GM23338 (cell line): ENCODE data around the gene BPIFB1. TPM values are rescaled to one million over a fixed set of nuclear protein-coding genes. Genes with fewer than 3 reads are reported as not detected.

Experiments
- ATAC-seq: fragments of 200-7000 bp; cut with Tn5 transposase; 3 replicates; pipeline ENCODE4 v1.9.1; 2020
- DNase-seq: peaks from one replicate; pipeline ENCODE4 v3.0.0-alpha.2; 2015; ENCODE audit warnings: low spot score
- H2AFZ ChIP-seq: fragments of 200-600 bp; sonication (generic); 2 replicates; pipeline ENCODE4 v1.8.0; 2016; ENCODE audit warnings: antibody characterized with exemption, mild to moderate bottlenecking, moderate library complexity
- H3F3A ChIP-seq: fragments of 200-600 bp; sonication (generic); replicated peaks from 2 replicates; pipeline ENCODE4 v1.8.0; 2017; ENCODE audit warnings: antibody characterized with exemption, mixed run types, low read depth
- H3K27ac ChIP-seq: fragments of 200-600 bp; sonication (generic); 2 replicates; pipeline ENCODE4 v1.6.1; 2016; ENCODE audit warnings: low read depth
- H3K27me3 ChIP-seq: fragments of 200-600 bp; sonication (generic); 2 replicates; pipeline ENCODE4 v1.8.0; 2016; ENCODE audit warnings: mild to moderate bottlenecking, mixed run types, moderate library complexity; ENCODE audit not compliant: insufficient read depth
- H3K36me3 ChIP-seq: fragments of 200-600 bp; sonication (generic); 2 replicates; pipeline ENCODE4 v1.8.0; 2016; ENCODE audit warnings: mild to moderate bottlenecking; ENCODE audit not compliant: insufficient read depth
- H3K4me1 ChIP-seq: fragments of 200-600 bp; sonication (generic); 2 replicates; pipeline ENCODE4 v1.8.0; 2016; ENCODE audit warnings: mild to moderate bottlenecking, moderate library complexity; ENCODE audit not compliant: insufficient read depth
- H3K4me2 ChIP-seq: fragments of 200-600 bp; sonication (generic); 2 replicates; pipeline ENCODE4 v1.7.1; 2017; ENCODE audit warnings: mixed run types
- H3K4me3 ChIP-seq: fragments of 200-600 bp; sonication (generic); 2 replicates; pipeline ENCODE4 v1.6.1; 2016; ENCODE audit warnings: mixed run types
- H3K79me2 ChIP-seq: fragments of 200-600 bp; sonication (generic); replicated peaks from 2 replicates; pipeline ENCODE4 v1.8.0; 2017; ENCODE audit warnings: mild to moderate bottlenecking; ENCODE audit not compliant: insufficient read depth
- H3K9me2 ChIP-seq: fragments of 200-600 bp; sonication (generic); 2 replicates; pipeline ENCODE4 v1.8.0; 2017; ENCODE audit not compliant: insufficient read depth
- H4K20me1 ChIP-seq: fragments of 200-600 bp; sonication (generic); replicated peaks from 2 replicates; pipeline ENCODE4 v1.8.0; 2017; ENCODE audit warnings: mild to moderate bottlenecking; ENCODE audit not compliant: insufficient read depth
- H3K27ac Mint-ChIP-seq: 2 replicates; pipeline ENCODE4 v1.8.0; 2020; ENCODE audit warnings: inconsistent platforms, mild to moderate bottlenecking, moderate library complexity, mixed read lengths
- H3K27me3 Mint-ChIP-seq: 3 replicates; pipeline ENCODE4 v1.8.0; 2022; ENCODE audit warnings: low read depth, mild to moderate bottlenecking, moderate library complexity, mixed read lengths, inconsistent platforms; ENCODE audit not compliant: insufficient read depth, poor library complexity
- H3K36me3 Mint-ChIP-seq: 3 replicates; pipeline ENCODE4 v1.8.0; 2021; ENCODE audit warnings: low read depth, mild to moderate bottlenecking, inconsistent platforms, moderate library complexity, mixed read lengths
- H3K4me1 Mint-ChIP-seq: 3 replicates; pipeline ENCODE4 v1.8.0; 2020; ENCODE audit warnings: mild to moderate bottlenecking, inconsistent platforms, mixed read lengths
- H3K4me3 Mint-ChIP-seq: 3 replicates; pipeline ENCODE4 v1.8.0; 2021; ENCODE audit warnings: moderate library complexity, mild to moderate bottlenecking, inconsistent platforms, mixed read lengths
- H3K9me3 Mint-ChIP-seq: 3 replicates; pipeline ENCODE4 v1.8.0; 2020; ENCODE audit warnings: moderate library complexity, mild to moderate bottlenecking, inconsistent platforms, mixed read lengths
- CREB1 ChIP-seq: fragments of 250-450 bp; sonication (Bioruptor Pico); IDR thresholded peaks from 2 replicates; pipeline ENCODE4 v1.5.0; 2020; ENCODE audit warnings: low read depth, mild to moderate bottlenecking, moderate library complexity
- polyA plus RNA-seq: library from polyadenylated mRNA; unstranded; fragments of >200 nt; fragmentation: Nextera tagmentation; extraction: Ambion mirVana; gene quantifications from 2 replicates; pipeline ENCODE4 v1.2.1, GENCODE V29; 2016
- total RNA-seq: library from RNA; depleted of rRNA; stranded (reverse); fragments of >200 nt; shearing (Covaris generic); gene quantifications from 2 replicates; pipeline ENCODE4 v1.2.3, GENCODE V29; 2014
- TF ChIP-seq, protein P1 (sequence below): IDR thresholded peaks from 2 replicates; pipeline ENCODE4 v1.6.1; 2016; ENCODE audit warnings: antibody characterized with exemption
- TF ChIP-seq, protein P2 (sequence below): fragments of 250-450 bp; sonication (Bioruptor Pico); IDR thresholded peaks from 2 replicates; pipeline ENCODE4 v1.5.0; 2020; ENCODE audit warnings: mild to moderate bottlenecking, moderate library complexity

The BPIFB1 gene
- total and polyA plus RNA-seq, 2 experiments from 2014 or later: not detected

DNA sequence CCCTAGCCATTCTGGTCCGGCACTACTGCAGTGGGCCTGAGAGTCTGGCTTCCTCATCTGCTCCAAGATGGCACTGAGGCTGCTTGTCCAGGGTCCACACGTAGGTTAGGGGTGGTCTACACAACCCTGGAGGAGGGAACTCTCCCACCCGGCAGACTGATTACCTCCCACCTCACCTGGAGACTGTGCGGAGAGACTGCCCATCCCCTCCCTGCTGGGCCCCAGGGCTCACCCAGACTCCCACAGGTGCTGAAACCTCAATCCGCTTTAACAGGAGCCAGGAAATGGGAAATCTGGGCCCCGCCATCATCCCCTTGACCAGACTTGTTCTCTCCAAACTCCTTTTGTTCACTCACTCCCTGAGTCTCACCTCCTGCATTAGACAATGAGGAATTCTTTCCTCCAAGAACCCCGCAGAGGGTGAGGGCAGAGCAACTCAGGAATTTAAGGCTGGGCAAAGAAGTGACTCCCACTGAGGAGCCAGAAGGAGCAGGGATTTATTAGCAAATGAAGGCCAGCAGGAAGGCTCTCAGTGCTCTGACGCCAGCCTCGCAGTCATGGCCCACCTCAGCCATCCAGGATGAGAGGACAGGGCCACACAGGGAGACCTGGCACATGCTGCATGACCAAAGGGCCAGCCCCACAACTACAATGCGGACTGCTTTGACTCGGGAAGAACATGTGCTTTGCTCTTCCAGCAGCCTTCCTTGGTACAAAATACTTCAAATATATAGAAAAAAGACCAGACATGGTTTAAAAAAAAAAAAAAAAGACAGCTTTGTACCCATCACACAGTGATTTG lies 65.3 kb downstream of the BPIFB1 start:
- H3K79me2 ChIP-seq: no peaks in the 10 kb centered on the region
- peak overlapping the region; percentile 78 for H3K27ac Mint-ChIP-seq
- peaks cover 13% of the 10 kb centered on the region; the same call in 1 of the 2 replicates for H3K4me1 ChIP-seq
- ATAC-seq: peak; percentile 50
- no peak for TF ChIP-seq CREB1 (CRISPR knock-in tag)
- TF ChIP-seq, protein P1, sequence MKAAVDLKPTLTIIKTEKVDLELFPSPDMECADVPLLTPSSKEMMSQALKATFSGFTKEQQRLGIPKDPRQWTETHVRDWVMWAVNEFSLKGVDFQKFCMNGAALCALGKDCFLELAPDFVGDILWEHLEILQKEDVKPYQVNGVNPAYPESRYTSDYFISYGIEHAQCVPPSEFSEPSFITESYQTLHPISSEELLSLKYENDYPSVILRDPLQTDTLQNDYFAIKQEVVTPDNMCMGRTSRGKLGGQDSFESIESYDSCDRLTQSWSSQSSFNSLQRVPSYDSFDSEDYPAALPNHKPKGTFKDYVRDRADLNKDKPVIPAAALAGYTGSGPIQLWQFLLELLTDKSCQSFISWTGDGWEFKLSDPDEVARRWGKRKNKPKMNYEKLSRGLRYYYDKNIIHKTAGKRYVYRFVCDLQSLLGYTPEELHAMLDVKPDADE: no peak
- TF ChIP-seq, protein P2, sequence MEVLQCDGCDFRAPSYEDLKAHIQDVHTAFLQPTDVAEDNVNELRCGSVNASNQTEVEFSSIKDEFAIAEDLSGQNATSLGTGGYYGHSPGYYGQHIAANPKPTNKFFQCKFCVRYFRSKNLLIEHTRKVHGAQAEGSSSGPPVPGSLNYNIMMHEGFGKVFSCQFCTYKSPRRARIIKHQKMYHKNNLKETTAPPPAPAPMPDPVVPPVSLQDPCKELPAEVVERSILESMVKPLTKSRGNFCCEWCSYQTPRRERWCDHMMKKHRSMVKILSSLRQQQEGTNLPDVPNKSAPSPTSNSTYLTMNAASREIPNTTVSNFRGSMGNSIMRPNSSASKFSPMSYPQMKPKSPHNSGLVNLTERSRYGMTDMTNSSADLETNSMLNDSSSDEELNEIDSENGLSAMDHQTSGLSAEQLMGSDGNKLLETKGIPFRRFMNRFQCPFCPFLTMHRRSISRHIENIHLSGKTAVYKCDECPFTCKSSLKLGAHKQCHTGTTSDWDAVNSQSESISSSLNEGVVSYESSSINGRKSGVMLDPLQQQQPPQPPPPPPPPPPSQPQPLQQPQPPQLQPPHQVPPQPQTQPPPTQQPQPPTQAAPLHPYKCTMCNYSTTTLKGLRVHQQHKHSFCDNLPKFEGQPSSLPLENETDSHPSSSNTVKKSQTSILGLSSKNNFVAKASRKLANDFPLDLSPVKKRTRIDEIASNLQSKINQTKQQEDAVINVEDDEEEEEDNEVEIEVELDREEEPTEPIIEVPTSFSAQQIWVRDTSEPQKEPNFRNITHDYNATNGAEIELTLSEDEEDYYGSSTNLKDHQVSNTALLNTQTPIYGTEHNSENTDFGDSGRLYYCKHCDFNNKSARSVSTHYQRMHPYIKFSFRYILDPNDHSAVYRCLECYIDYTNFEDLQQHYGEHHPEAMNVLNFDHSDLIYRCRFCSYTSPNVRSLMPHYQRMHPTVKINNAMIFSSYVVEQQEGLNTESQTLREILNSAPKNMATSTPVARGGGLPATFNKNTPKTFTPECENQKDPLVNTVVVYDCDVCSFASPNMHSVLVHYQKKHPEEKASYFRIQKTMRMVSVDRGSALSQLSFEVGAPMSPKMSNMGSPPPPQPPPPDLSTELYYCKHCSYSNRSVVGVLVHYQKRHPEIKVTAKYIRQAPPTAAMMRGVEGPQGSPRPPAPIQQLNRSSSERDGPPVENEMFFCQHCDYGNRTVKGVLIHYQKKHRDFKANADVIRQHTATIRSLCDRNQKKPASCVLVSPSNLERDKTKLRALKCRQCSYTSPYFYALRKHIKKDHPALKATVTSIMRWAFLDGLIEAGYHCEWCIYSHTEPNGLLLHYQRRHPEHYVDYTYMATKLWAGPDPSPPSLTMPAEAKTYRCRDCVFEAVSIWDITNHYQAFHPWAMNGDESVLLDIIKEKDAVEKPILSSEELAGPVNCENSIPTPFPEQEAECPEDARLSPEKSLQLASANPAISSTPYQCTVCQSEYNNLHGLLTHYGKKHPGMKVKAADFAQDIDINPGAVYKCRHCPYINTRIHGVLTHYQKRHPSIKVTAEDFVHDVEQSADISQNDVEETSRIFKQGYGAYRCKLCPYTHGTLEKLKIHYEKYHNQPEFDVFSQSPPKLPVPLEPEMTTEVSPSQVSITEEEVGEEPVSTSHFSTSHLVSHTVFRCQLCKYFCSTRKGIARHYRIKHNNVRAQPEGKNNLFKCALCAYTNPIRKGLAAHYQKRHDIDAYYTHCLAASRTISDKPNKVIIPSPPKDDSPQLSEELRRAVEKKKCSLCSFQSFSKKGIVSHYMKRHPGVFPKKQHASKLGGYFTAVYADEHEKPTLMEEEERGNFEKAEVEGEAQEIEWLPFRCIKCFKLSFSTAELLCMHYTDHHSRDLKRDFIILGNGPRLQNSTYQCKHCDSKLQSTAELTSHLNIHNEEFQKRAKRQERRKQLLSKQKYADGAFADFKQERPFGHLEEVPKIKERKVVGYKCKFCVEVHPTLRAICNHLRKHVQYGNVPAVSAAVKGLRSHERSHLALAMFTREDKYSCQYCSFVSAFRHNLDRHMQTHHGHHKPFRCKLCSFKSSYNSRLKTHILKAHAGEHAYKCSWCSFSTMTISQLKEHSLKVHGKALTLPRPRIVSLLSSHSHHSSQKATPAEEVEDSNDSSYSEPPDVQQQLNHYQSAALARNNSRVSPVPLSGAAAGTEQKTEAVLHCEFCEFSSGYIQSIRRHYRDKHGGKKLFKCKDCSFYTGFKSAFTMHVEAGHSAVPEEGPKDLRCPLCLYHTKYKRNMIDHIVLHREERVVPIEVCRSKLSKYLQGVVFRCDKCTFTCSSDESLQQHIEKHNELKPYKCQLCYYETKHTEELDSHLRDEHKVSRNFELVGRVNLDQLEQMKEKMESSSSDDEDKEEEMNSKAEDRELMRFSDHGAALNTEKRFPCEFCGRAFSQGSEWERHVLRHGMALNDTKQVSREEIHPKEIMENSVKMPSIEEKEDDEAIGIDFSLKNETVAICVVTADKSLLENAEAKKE: no peak
- peaks cover 6% of the 10 kb centered on the region for H3K27me3 Mint-ChIP-seq
- H3K4me3 Mint-ChIP-seq: no peak overlapping the region
- peaks cover 8% of the 10 kb centered on the region for H3K36me3 Mint-ChIP-seq
- H4K20me1 ChIP-seq: no peaks in the 10 kb centered on the region
- no peaks in the 10 kb centered on the region; the same call in 2 of the 3 replicates for H3K9me3 Mint-ChIP-seq
- H3K9me2 ChIP-seq: no peaks in the 10 kb centered on the region
- H3K27me3 ChIP-seq: no peaks in the 10 kb centered on the region
- peak overlapping the region; percentile 55; the same call in 1 of the 2 replicates for H3K27ac ChIP-seq
- no peak overlapping the region for H3K4me3 ChIP-seq
- H2AFZ ChIP-seq: no peak overlapping the region
- no peaks in the 10 kb centered on the region for H3F3A ChIP-seq
- H3K4me2 ChIP-seq: no peak overlapping the region
- DNase-seq: no peak
- H3K36me3 ChIP-seq: no peaks in the 10 kb centered on the region; the same call in 1 of the 2 replicates
- peaks cover 27% of the 10 kb centered on the region for H3K4me1 Mint-ChIP-seq
